OCI-LY3 (cell line): ENCODE data around the gene ZMAT1.

Source experiments
- H2AFZ ChIP-seq: fragments of 200-600, 300-600 bp; shearing (Covaris generic); 2 replicates; pipeline ENCODE4 v1.6.0; 2014; ENCODE audit warnings: antibody characterized with exemption, low read depth, low read length
- H3K27ac ChIP-seq: fragments of 200-600, 300-600 bp; sonication (generic); 2 replicates; pipeline ENCODE4 v1.5.1; 2014; ENCODE audit warnings: mild to moderate bottlenecking, low read length, moderate library complexity, mixed read lengths
- H3K27me3 ChIP-seq: fragments of 200-600, 300-600 bp; sonication (generic); 2 replicates; pipeline ENCODE4 v1.6.1; 2014; ENCODE audit warnings: low read depth, low read length, mixed read lengths
- H3K36me3 ChIP-seq: fragments of 200-600, 300-600 bp; sonication (generic); replicated peaks from 2 replicates; pipeline ENCODE3; 2014; ENCODE audit warnings: low read depth, low read length, mixed read lengths
- H3K4me1 ChIP-seq: fragments of 300-600, 200-600 bp; sonication (generic); 2 replicates; pipeline ENCODE4 v1.6.1; 2014; ENCODE audit warnings: low read length, mixed read lengths
- H3K4me2 ChIP-seq: fragments of 200-600, 300-600 bp; sonication (generic); 2 replicates; pipeline ENCODE4 v1.6.1; 2014; ENCODE audit warnings: low read length, mixed read lengths
- H3K4me3 ChIP-seq: fragments of 300-600, 200-600 bp; sonication (generic); 2 replicates; pipeline ENCODE4 v1.5.1; 2014; ENCODE audit warnings: antibody characterized with exemption, mild to moderate bottlenecking, low read length, moderate library complexity
- H3K79me2 ChIP-seq: fragments of 300-600, 200-600 bp; shearing (Covaris generic); 2 replicates; pipeline ENCODE4 v1.6.1; 2014; ENCODE audit warnings: mild to moderate bottlenecking, low read length, mixed read lengths
- H3K9ac ChIP-seq: fragments of 300-600, 200-600 bp; shearing (Covaris generic); 2 replicates; pipeline ENCODE4 v1.6.0; 2014; ENCODE audit warnings: mild to moderate bottlenecking, low read length, moderate library complexity
- H3K9me3 ChIP-seq: fragments of 200-600, 300-600 bp; shearing (Covaris generic); 2 replicates; pipeline ENCODE4 v1.6.1; 2014; ENCODE audit warnings: low read length, mixed read lengths; ENCODE audit not compliant: insufficient read depth
- H4K20me1 ChIP-seq: fragments of 200-600, 300-600 bp; sonication (generic); 2 replicates; pipeline ENCODE4 v1.6.1; 2016; ENCODE audit warnings: low read length, mixed read lengths; ENCODE audit not compliant: insufficient read depth
- CTCF ChIP-seq: fragments of 200-600, 300-600 bp; sonication (generic); IDR thresholded peaks from 2 replicates; pipeline ENCODE4 v1.5.1; 2014; ENCODE audit warnings: antibody characterized with exemption, low read length, low read depth
- EZH2phosphoT487 ChIP-seq: fragments of 200-600 bp; shearing (Covaris generic); IDR thresholded peaks from 2 replicates; pipeline ENCODE4 v1.6.1; 2018; ENCODE audit warnings: antibody characterized with exemption, mixed run types, low read depth

The ZMAT1 gene

GRCh38 chrX:101932249-101932570, 383 bp upstream of the ZMAT1 start:
- Histone ChIP-seq H2AFZ (no peak overlapping the region), H3K9ac (no peak overlapping the region; the same call in 1 of the 2 replicates), H3K4me2 (peak overlapping the region; percentile 94; the same call in 1 of the 2 replicates)

GRCh38 chrX:101931136-101931487, 715 bp downstream of the ZMAT1 start:
- Histone ChIP-seq H3K4me2 (peak overlapping the region; percentile 94), H3K4me3 (peak overlapping the region; percentile 86), H3K4me1 (0 out of 2 replicates have a peak, but pooled peaks cover 5% of the 10 kb centered on the region), H3K9me3 (no peaks in the 10 kb centered on the region), H3K27me3 (no peaks in the 10 kb centered on the region), H2AFZ (peak overlapping the region; percentile 61; the same call in 1 of the 2 replicates), H4K20me1 (no peaks in the 10 kb centered on the region), H3K36me3 (no peaks in the 10 kb centered on the region), H3K9ac (peak overlapping the region; percentile 97), H3K79me2 (no peaks in the 10 kb centered on the region), H3K27ac (peak overlapping the region; percentile 90)
- TF ChIP-seq CTCF (no peak), EZH2phosphoT487 (no peak)

More at GRCh38 chrX:101932249-101932570, 383 bp upstream of the ZMAT1 start:
- H3K27me3 ChIP-seq = no peaks in the 10 kb centered on the region
- peak overlapping the region; percentile 86 for H3K4me3 ChIP-seq
- 0 out of 2 replicates have a peak, but pooled peaks cover 5% of the 10 kb centered on the region for H3K4me1 ChIP-seq
- no peaks in the 10 kb centered on the region for H3K9me3 ChIP-seq
- H3K36me3 ChIP-seq = no peaks in the 10 kb centered on the region
- H3K79me2 ChIP-seq = no peaks in the 10 kb centered on the region
- no peaks in the 10 kb centered on the region for H4K20me1 ChIP-seq
- peak overlapping the region; percentile 90 for H3K27ac ChIP-seq
- TF ChIP-seq CTCF (no peak), EZH2phosphoT487 (no peak)

- Histone ChIP-seq H3K27ac (no peak overlapping the region), H2AFZ (no peak overlapping the region), H3K27me3 (no peaks in the 10 kb centered on the region), H3K36me3 (no peaks in the 10 kb centered on the region), H3K9me3 (no peaks in the 10 kb centered on the region), H3K4me3 (no peak overlapping the region), H3K4me1 (0 out of 2 replicates have a peak, but pooled peaks cover 3% of the 10 kb centered on the region), H3K9ac (no peak overlapping the region), H3K79me2 (no peaks in the 10 kb centered on the region), H3K4me2 (no peak overlapping the region), H4K20me1 (no peaks in the 10 kb centered on the region)
- no peak for TF ChIP-seq EZH2phosphoT487
- no peak for TF ChIP-seq CTCF
Measured at GRCh38 chrX:101925733-101926132, 6.1 kb downstream of the ZMAT1 start.

GRCh38 chrX:101918751-101919150, 13.1 kb downstream of the ZMAT1 start:
- H3K27ac ChIP-seq = no peak overlapping the region
- no peak overlapping the region for H3K4me3 ChIP-seq
- no peaks in the 10 kb centered on the region for H4K20me1 ChIP-seq
- no peak overlapping the region for H3K4me2 ChIP-seq
- H2AFZ ChIP-seq = no peak overlapping the region
- no peaks in the 10 kb centered on the region for H3K79me2 ChIP-seq
- no peaks in the 10 kb centered on the region for H3K4me1 ChIP-seq
- no peaks in the 10 kb centered on the region for H3K9me3 ChIP-seq
- no peak overlapping the region for H3K9ac ChIP-seq
- no peak for TF ChIP-seq CTCF
- no peak for TF ChIP-seq EZH2phosphoT487
- no peaks in the 10 kb centered on the region for H3K36me3 ChIP-seq
- no peaks in the 10 kb centered on the region for H3K27me3 ChIP-seq
